Ovary (tissue), 3 donors: ENCODE measurements around the gene BDP1.
"Not testable (repeated sequence)": the region's sequence is repeated elsewhere in the genome, so short reads cannot be mapped to it uniquely, and the experiment has no call there.

Experiments
- CTCF ChIP-seq, 3 donors: fragments of 450-650 bp in 2 of 3; fragments of 200-600 bp in 1 of 3; IDR thresholded peaks; one replicate each; pipeline versions ENCODE4 v1.5.1 to v1.8.0; 2016 to 2022; ENCODE audit warnings: antibody characterized with exemption in 3 of 3, mild to moderate bottlenecking in 1 of 3
- POLR2A ChIP-seq: fragments of 450-650 bp; IDR thresholded peaks from one replicate; pipeline ENCODE4 v1.6.1; 2017; ENCODE audit warnings: antibody characterized with exemption, mild to moderate bottlenecking, moderate library complexity
- donor health status: DM: no; HTN: no; CAD: no.

DNA sequence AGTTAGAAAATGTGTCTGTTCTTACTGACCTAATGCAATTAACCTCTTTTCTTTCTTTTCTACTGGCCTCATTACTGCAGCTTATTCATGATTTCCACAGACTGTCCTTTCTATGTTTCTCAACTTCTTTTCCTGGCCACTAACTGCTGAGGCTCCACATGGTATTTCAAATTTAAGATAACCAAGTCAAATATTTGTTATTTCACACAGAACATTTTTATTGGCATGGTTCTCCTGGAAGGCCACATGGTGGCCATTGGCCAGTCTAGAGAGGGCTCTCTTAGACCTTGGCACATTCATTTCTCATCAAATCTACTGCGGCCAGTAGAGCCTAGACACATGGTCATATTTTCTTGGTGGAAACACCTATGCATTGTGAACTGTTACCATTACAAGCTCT lies 13.9 kb upstream of the BDP1 start:
- TF ChIP-seq CTCF (IDR thresholded peaks at IDR 0.05); POLR2A: not testable (repeated sequence)
